Spleen (tissue), 13 donors: ENCODE measurements around the gene SUN5. TPM values are rescaled to one million over a fixed set of nuclear protein-coding genes. Genes with fewer than 3 reads are reported as not detected.
"Not testable (repeated sequence)": the region's sequence is repeated elsewhere in the genome, so short reads cannot be mapped to it uniquely, and the experiment has no call there.

ENCODE experiments used
- DNase-seq: peaks from one replicate; pipeline ENCODE4 v3.0.0-alpha.2; 2020
- H3K27ac ChIP-seq, 8 donors: fragments of 200-600 bp; sonication (generic) in 7 of 8; 1 replicate in 4 of 8; 2 replicates in 4 of 8; pipeline versions ENCODE4 v1.5.0 to v1.8.0; 2016 to 2021; ENCODE audit warnings: inconsistent platforms in 4 of 8, mild to moderate bottlenecking in 4 of 8, moderate library complexity in 1 of 8
- H3K27me3 ChIP-seq, 7 donors: fragments of 200-600 bp; sonication (generic) in 6 of 7; replicated peaks in 1 of 7; 1 replicate in 4 of 7; 2 replicates in 3 of 7; pipeline versions ENCODE4 v1.5.0 to v1.8.0; 2016 to 2021; ENCODE audit warnings: inconsistent platforms in 3 of 7, mild to moderate bottlenecking in 1 of 7
- H3K36me3 ChIP-seq, 6 donors: fragments of 200-600 bp; sonication (generic) in 5 of 6; 1 replicate in 4 of 6; 2 replicates in 2 of 6; pipeline versions ENCODE4 v1.5.0 to v1.8.0; 2016 to 2021; ENCODE audit warnings: inconsistent platforms in 2 of 6
- H3K4me1 ChIP-seq, 6 donors: fragments of 200-600 bp; sonication (generic) in 5 of 6; 1 replicate in 3 of 6; 2 replicates in 3 of 6; pipeline versions ENCODE4 v1.5.0 to v1.8.0; 2016 to 2021; ENCODE audit warnings: inconsistent platforms in 3 of 6
- H3K4me3 ChIP-seq, 8 donors: fragments of 200-600 bp; sonication (generic) in 7 of 8; 1 replicate in 4 of 8; 2 replicates in 4 of 8; pipeline versions ENCODE4 v1.5.0 to v1.8.0; 2016 to 2021; ENCODE audit warnings: inconsistent platforms in 4 of 8, mild to moderate bottlenecking in 4 of 8, moderate library complexity in 2 of 8
- H3K9me3 ChIP-seq, 8 donors: fragments of 200-600 bp; sonication (generic) in 7 of 8; 1 replicate in 4 of 8; 2 replicates in 4 of 8; pipeline versions ENCODE4 v1.5.0 to v1.8.0; 2016 to 2021; ENCODE audit warnings: inconsistent platforms in 4 of 8
- CTCF ChIP-seq, 11 experiments: fragments of 200-600 bp in 7 of 11; fragments of 450-650 bp in 4 of 11; sonication (generic) in 4 of 11; IDR thresholded peaks in 8 of 11; conservative IDR thresholded peaks in 3 of 11; 1 replicate in 7 of 11; 2 replicates in 4 of 11; pipeline versions ENCODE4 v1.4.0 to v1.8.0; 2016 to 2021; ENCODE audit warnings: antibody characterized with exemption in 11 of 11, inconsistent platforms in 4 of 11, mild to moderate bottlenecking in 1 of 11
- POLR2A ChIP-seq, 3 donors: fragments of 450-650 bp; IDR thresholded peaks; one replicate each; pipeline ENCODE4 v1.5.1; 2017; ENCODE audit warnings: antibody characterized with exemption in 3 of 3, mild to moderate bottlenecking in 1 of 3
- POLR2AphosphoS5 ChIP-seq, 3 donors: sonication (generic); formaldehyde crosslinking; IDR thresholded peaks; one replicate each; pipeline ENCODE4 v1.5.1; 2017; ENCODE audit warnings: antibody characterized with exemption in 3 of 3
- WGBS, 5 donors: extraction: QIAGEN DNeasy Blood & Tissue Kit in 3 of 5; methylation state at CpG; one replicate each; pipeline versions ENCODE4 v1.1.5 to v1.1.7; 2013 to 2018; 5-methylcytosine and 5-hydroxymethylcytosine counted together
- intact Hi-C: fragments of 100-400 bp; cut with DNase I; formaldehyde crosslinking; loops from one replicate; pipeline ENCODE4 v1.15.0; 2023; ENCODE audit warnings: low total_unique reads
- long read RNA-seq, 2 donors: transcript quantifications; one replicate each; lab custom pipeline, GENCODE V29; 2026
- polyA plus RNA-seq, 3 donors: library from polyadenylated mRNA; stranded (reverse); fragments of 200-250 nt; gene quantifications; one replicate each; pipeline ENCODE4 v1.2.1, GENCODE V29; 2013
- total RNA-seq, 7 donors: library from RNA; depleted of rRNA in 3 of 7; stranded (reverse); fragments of >200 nt in 3 of 7; fragmentation: NEBNext Ultra II Directional in 4 of 7; extraction: Animal tissue kit (Norgen Biotek cat#: 25700) in 4 of 7; gene quantifications; one replicate each; pipeline versions ENCODE4 v1.1.0 to v1.2.1, GENCODE V29; 2016 to 2021
- donor health status: healthy with polysubstance abuse.
- donor health status: DM: no; HTN: no; CAD: no; lungs with moderate emphysema.
- donor health status: DM: no; HTN: no; CAD: no.
- donor health status: Bipolar disorder and iron deficiency.
- donor health status: healthy.
- donor health status: DM: no; HTN: no; CAD: no.
- donor health status: DM: yes; HTN: yes; CAD: no.

SUN5 gene
- total RNA-seq (not detected), polyA plus RNA-seq (not detected)
- long read RNA-seq, donor 1: 0 reads
- long read RNA-seq, donor 2: 0 reads

DNA sequence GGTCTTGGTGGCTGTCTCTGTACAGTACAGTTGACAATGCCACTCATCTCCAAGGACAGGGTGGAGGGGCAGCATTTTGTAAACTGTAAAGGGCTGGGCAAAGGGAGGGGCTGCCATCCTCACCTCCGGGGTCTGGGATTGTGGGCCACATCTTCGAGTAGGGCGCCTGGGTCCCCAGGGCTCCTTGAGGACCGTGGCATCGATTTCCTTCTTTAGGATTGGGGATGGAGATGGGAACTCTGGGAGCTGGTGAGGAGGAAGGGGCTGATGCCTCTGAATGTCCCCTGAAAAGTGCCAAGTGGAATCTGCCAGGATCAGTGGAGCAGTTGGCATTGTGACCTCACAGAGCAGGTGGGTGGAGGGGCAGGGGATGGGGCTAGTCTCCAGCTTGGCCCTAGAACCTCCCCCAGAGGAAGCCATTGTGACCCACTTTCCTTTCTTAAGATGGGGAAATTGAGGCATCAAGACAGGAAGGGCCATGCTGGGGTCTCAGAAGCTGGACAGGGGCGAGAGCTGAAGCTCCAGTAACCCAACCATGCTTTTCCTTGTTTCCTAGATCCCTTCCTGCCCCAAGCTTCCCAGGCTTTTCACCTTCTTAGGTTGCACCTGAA lies at the start of gene SUN5:
Gene SUN5, minus strand, starts transcription at position 293 of the 611 bp plus-strand sequence. Its CDS starts 93 bp downstream, at position 200.
- peak; percentile 33 for DNase-seq
- no peak within 1 kb of the TSS for H3K27ac ChIP-seq
- WGBS, 5 donors: 72 to 87% (median 83%) methylated on average over 6 of the region's 6 CpGs
- no peak for TF ChIP-seq CTCF (IDR thresholded peaks at IDR 0.05 in 8 of 11, conservative IDR thresholded peaks at IDR 0.05 in 3 of 11)
- no peak for TF ChIP-seq POLR2A (IDR thresholded peaks at IDR 0.05)
- TF ChIP-seq POLR2AphosphoS5 (IDR thresholded peaks at IDR 0.05): no peak
- H3K4me3 ChIP-seq: no peak within 1 kb of the TSS
- no peaks in the 10 kb centered on the region for H3K27me3 ChIP-seq
- peaks cover 0 to 11% (median 6%) of the 10 kb centered on the region in 6 donors for H3K4me1 ChIP-seq
- intact Hi-C loops: no loop called here
- no peaks in the 10 kb centered on the region for H3K36me3 ChIP-seq
- peaks cover 0 to 12% (median 8%) of the 10 kb centered on the region in 8 donors for H3K9me3 ChIP-seq

DNA sequence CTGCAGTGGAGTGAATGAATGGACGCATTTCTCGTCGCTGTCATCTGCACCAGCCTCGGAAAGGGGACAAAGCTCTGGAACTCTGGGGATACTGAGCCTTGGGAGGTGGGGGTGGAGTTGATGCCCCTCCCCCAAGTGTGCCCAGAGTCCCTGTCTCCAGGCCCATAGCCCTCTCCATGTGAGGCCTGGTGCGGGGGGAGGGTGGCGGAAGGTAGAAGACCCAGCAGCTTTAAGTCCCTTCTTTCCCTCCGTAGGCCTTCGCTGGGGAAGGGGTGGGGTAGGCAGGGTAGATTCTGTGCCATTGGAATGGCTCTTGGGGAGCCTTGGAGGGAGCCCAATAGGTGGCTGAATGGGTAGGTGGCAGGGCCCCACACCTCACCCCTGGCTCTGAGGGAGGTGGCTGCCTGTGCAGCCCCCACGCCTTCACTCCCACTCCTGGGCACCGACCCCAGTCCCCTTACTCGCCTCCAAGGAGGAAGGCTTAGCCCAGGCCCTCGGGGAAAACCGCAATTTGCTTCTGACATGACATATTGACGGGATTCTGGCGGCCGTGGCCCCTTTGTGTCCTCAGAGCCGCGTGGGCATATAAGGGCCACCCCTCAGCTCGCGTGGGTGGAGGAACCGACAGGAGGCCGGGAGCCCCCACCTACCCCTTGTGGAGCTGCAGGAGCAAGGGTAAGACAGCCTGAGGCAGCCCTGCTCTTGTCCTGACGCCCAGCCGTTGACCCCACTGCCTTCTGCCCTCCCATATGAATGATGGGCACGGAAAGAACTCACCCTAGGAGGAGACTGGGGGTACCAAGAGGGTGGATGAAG lies 49.3 kb upstream of the SUN5 start, which contains the start of gene BPIFB3:
Gene BPIFB3, plus strand, starts transcription at position 613 of the 816 bp plus-strand sequence. CDS start 1,533 bp downstream, outside the sequence.
- intact Hi-C loops: no loop called here
- TF ChIP-seq POLR2AphosphoS5 (IDR thresholded peaks at IDR 0.05) (no peak), POLR2A (IDR thresholded peaks at IDR 0.05) (no peak), CTCF (IDR thresholded peaks at IDR 0.05 in 8 of 11, conservative IDR thresholded peaks at IDR 0.05 in 3 of 11) (no peak)
- 83 to 91% (median 85%) methylated on average over 21 to 25 of the region's 25 CpGs for WGBS, 5 donors

GRCh38 chr20:33051333-33051732 lies 47.1 kb upstream of the SUN5 start:
- TF ChIP-seq CTCF (IDR thresholded peaks at IDR 0.05 in 8 of 11, conservative IDR thresholded peaks at IDR 0.05 in 3 of 11) (no peak), POLR2AphosphoS5 (IDR thresholded peaks at IDR 0.05) (no peak)
- H3K27ac ChIP-seq: no peak overlapping the region
- WGBS, 5 donors: 67 to 91% (median 88%) methylated on average over 4 of the region's 4 CpGs

More for the DNA sequence above, 49.3 kb upstream of the SUN5 start, which contains the start of gene BPIFB3:
- Histone ChIP-seq H3K4me1 (no peaks in the 10 kb centered on the region), H3K4me3 (no peak within 1 kb of the TSS), H3K27me3 (no peaks in the 10 kb centered on the region), H3K27ac (no peak within 1 kb of the TSS), H3K9me3 (no peaks in the 10 kb centered on the region), H3K36me3 (no peaks in the 10 kb centered on the region)
- DNase-seq: no peak

DNA sequence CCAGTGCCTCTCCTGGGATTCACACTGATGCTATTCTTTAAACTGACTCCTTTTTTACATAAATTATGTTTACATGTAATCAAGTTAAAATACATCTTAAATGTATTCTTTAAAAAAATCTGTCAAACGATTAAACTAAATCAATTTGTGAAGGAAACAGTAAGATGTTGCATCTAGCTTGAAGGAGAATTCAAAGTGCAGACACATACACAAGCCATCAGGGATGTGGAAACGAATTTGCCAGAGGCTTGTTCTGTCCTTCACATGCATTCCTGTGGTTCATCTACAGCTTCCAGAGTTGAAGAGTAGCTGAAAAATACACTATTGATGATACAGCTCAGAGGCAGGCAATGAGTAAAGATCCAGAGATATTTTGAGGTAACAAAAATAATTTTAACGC lies 42.2 kb upstream of the SUN5 start:
- Histone ChIP-seq H3K27me3 (no peaks in the 10 kb centered on the region), H3K4me1 (no peaks in the 10 kb centered on the region), H3K27ac (no peak overlapping the region), H3K9me3 (peaks cover 3 to 33% (median 24%) of the 10 kb centered on the region in 8 donors), H3K36me3 (no peaks in the 10 kb centered on the region), H3K4me3 (no peak overlapping the region)
- intact Hi-C loops: no loop called here
- TF ChIP-seq CTCF (IDR thresholded peaks at IDR 0.05 in 8 of 11, conservative IDR thresholded peaks at IDR 0.05 in 3 of 11) (no peak), POLR2A (IDR thresholded peaks at IDR 0.05) (no peak), POLR2AphosphoS5 (IDR thresholded peaks at IDR 0.05) (no peak)
- 77 to 83% (median 79%) methylated on average over 3 of the region's 3 CpGs for WGBS, 5 donors
- no peak for DNase-seq

More at GRCh38 chr20:33051333-33051732, 47.1 kb upstream of the SUN5 start:
- Histone ChIP-seq H3K36me3 (no peaks in the 10 kb centered on the region), H3K4me3 (no peak overlapping the region), H3K4me1 (no peaks in the 10 kb centered on the region), H3K27me3 (no peaks in the 10 kb centered on the region), H3K9me3 (peaks cover 0 to 7% (median 4%) of the 10 kb centered on the region in 8 donors)
- DNase-seq: no peak
- intact Hi-C loops: no loop called here

DNA sequence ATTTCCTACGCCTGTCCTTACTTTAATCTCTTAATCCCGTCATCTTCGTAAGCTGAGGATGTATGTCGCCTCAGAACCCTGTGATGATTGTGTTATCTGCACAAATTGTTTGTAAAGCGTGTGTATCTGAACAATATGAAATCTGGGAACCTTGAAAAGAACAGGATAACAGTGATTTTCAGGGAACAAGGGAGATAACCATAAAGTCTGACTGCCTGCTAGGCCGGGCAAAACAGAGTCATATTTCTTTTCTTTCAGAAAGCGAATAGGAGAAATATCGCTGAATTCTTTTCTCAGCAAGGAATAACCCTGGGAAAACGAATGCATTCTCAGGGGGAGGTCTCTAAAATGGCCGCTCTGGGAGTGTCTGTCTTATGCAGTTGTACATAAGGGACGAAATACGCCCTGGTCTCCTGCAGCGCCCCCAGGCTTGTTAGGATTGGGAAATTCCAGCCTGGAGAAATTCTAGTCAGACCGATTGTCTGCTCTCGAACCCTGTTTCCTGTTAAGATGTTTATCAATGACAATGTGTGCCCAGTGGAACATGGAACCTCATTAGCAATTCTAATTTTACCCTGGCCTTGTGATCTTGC lies 41.0 kb upstream of the SUN5 start:
- 79 to 92% (median 88%) methylated on average over 15 of the region's 15 CpGs for WGBS, 5 donors
- H3K36me3 ChIP-seq, H3K4me1 ChIP-seq, intact Hi-C loops, H3K4me3 ChIP-seq, H3K27ac ChIP-seq, DNase-seq, H3K27me3 ChIP-seq: not testable (repeated sequence)
- H3K9me3 ChIP-seq: peaks cover 3 to 33% (median 24%) of the 10 kb centered on the region in 8 donors
